ENCODE data around the gene PCCB.
"Not testable (repeated sequence)": the region's sequence is repeated elsewhere in the genome, so short reads cannot be mapped to it uniquely, and the experiment has no call there.

Gene PCCB

DNA sequence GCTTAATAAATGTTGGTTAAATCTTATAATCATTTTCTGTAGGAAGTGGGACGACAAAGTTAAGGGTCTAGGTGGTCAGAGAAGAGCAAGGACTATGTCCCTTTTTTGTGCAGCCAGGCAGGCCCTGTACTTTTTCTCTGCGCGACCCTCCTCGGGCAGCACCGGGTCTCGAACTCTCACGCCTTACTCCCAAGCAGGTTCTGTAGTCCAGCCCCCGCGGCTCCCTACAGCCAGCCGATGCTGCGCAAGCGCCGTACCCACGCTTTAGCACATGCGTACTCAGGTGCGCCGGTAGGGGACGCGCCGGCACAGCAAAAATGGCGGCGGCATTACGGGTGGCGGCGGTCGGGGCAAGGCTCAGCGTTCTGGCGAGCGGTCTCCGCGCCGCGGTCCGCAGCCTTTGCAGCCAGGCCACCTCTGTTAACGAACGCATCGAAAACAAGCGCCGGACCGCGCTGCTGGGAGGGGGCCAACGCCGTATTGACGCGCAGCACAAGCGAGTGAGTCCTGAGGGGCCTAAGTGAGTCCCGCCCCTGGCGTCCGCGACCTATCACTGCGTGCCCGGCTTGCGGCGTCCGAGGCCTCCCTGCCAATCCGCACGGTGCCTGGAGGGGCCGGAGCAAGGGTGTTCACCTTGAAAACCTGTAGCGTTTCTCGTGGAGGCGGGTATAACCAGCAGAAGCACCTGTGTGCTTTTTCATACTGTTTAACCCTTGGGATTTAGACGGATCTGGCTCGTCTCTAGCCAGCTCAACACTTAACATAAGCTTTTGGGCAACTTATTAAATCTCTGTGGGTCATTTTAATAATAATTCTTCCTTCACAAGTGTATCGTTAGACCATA lies at the start of gene PCCB:
Gene PCCB, plus strand, starts transcription at position 282 of the 844 bp plus-strand sequence. Its CDS starts 36 bp downstream, at position 318.
- in situ Hi-C loops (cut with MboI; ENCODE audit: low sequenced_read_pairs): loop anchor here (25.0 kb wide), 1 partner anchor 163 kb away; no protein-coding TSS in a partner anchor

DNA sequence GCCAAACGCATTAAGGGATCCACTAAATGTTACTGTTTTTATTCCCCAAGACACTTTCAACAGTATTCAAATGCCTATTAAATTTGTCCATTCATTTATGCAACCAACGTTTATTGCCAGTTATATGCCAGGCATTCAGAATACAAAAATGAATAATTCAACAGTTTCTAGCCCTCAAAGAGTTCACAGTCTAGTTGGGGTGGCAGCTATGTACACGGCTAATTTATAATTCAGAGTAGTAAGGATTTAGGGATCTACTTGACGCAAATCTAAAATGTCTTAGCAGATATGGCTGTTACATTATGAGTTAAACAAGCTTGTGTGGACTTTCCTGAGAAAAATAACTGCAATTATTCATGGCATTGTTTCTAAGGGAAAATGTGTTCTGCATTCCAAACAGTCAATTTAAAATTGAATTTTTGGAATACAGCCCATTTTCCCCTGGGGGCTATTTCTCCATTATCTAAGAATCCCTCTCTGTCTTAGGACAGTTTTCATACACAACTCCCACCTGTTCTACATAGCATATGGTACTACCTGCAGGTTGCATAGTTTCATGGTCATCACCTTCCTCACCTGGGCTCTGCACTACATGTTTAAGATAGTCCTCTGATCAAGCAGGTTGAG lies 42.5 kb upstream of the PCCB start:
- in situ Hi-C loops (cut with MboI; ENCODE audit: low sequenced_read_pairs): no loop called here

DNA sequence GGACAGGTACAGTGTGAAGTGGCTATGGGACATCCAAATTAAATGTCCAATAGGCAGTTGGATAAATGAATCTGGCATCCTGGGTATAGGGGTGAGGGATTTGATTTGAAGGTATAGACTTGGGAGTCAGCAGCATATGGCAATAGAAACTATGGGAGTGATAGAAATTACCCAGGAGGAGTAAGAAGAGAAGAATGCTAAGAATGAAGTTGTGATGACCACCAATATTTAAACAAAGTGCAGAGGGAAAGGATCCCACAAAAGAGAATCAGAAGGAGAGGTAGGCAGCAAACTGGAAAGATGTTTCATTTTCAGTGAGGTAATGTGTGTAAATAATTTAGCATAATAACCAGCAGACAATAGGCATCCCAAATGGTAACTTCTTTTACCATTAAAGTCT lies 40.2 kb upstream of the PCCB start:
- in situ Hi-C loops (cut with MboI; ENCODE audit: low sequenced_read_pairs): no loop called here

DNA sequence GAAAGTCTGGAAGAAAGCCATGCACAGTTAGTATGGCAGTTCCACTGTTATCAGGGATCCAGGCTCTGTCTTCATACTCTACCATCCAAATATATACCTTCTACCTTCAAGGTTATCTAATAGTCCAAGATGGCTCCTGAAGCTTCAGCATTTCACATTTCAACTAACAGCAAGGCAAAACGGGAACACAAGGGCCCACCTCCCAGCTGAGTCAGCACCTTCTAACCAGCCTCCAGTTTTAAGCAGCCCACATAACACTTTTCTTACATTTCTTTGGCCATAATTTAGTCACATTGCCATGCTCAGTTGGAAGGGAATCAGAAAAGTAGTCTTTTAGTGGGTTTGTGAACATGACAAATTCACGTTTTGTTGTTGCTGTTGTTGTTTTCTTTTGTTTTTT lies 38.6 kb upstream of the PCCB start:
- in situ Hi-C loops (cut with MboI; ENCODE audit: low sequenced_read_pairs): no loop called here

DNA sequence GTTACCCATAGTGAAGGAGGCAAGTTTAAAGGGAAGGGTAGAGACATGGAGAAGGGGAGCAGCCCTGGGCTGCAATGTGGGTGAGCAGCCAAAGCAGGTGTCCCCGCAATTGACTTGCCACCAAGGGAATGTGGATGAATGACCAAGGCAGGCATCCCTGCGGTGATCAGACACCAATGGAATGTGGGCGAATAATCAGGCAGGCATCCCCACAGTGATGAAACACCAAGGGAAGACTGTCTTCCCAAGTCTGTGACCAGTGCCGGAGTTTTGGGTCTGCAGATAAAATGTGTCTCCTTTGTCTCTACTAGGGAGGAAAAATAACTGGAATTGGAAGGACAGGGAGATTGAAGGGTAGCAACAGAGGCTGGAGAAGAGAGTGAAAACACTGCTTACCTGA lies 27.4 kb upstream of the PCCB start:
- in situ Hi-C loops (cut with MboI; ENCODE audit: low sequenced_read_pairs): not testable (repeated sequence)

DNA sequence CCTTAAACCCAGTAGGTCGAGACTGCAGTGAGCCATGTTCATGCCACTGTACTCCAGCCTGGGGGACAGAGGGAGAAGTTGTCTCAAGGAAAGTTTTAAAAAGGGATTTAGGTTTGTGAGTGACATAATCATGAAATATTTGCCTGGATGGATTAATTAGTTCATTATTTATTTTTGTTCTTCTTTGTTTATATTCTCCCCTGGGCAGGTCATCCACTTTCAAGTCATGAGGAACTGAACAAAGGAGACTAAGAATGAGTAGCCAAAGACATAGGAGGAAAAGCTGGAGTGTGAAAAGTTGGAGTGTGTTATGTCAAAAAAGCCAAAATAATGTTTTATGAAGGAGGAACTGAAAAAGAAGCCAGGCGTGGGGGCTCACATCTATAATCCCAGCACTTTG lies 17.7 kb upstream of the PCCB start:
- in situ Hi-C loops (cut with MboI; ENCODE audit: low sequenced_read_pairs): no loop called here

DNA sequence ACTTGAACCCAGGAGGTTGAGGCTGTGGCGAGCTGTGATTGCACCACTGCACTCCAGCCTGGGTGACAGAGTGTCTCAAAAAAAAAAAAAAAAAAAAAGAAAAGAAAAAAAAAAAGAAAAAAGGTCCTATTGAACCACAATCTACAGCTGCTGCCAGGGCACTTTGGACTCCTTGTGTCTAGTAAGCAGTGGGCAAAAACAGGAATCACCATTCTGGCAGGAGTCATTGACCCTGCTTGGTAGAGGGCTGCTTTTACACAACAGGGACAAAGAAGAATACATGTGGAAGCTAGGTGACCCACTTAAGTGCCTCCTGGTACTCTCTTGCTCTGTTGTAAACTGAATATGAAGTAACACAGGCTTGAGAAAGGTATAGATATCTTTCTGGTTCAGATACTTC lies 14.6 kb upstream of the PCCB start:
- in situ Hi-C loops (cut with MboI; ENCODE audit: low sequenced_read_pairs): no loop called here

DNA sequence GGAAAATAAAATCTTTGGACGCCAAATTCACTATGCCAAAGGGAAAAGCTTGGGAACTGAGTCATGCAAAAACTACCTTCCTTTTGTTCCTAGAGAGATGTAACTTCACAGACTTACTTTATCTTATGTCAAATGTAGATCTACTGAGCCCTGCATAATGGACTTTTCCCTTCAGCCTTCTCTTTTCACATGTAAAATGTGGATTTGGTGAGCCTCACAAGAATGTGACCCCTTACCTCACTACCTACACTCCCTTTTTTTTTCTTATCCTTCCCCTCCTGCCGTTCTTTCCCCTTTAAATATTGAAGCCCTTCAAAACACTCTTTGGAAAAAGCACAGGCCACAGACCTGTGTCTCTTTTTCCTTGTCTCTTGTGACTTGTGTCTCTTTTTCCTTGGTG lies 14.0 kb upstream of the PCCB start:
- in situ Hi-C loops (cut with MboI; ENCODE audit: low sequenced_read_pairs): no loop called here

DNA sequence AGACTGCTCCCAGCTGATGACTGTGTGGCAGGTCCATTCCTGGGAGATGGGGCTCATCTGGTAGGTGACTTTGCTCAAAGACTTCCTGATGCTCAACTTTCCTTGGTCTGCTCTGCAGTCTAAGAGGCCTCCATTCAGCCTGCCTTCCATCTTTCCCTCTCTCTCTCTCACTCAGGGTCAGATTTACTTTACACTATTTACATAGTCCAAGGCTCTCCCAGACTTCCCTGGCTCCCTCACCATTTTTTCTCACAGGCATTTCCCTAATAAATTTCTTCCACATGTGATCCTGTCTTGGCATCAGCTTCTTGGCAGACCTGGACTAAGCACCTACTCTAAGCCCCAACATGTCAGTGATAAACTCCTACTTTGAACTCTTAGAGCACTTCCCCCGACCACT lies 13.0 kb upstream of the PCCB start:
- in situ Hi-C loops (cut with MboI; ENCODE audit: low sequenced_read_pairs): no loop called here

DNA sequence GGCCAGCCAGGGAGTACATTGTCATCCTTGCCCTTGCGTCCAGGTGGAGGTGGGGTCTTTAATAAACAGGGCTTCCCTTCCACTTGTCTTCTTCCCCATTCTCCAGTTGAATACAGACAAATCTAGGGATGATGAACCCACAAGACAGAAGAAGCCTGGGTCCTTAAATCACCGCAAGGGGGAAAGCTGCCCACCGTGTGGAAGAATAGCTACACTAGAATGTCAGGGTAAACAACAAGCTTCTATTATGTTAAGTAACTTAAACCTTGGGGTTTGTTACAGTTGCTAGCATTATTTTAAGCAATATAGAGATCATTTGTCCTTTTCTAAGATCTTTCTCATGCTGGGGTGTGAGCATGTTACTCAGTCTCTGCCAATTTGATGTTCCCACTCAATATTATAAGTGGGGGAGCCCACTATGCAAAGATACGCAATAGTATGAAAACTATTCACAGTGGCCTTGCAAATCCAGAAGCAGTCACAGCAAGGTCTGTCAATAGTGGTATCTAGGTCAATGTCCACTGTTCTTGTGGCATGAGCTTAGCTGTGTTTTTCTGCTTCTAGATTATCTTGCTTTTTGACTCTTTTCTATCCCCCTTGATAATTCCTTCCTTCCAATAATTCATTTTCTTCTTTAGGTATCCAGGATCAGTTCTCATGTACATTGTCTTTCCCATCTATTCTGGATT lies 12.0 kb upstream of the PCCB start:
- in situ Hi-C loops (cut with MboI; ENCODE audit: low sequenced_read_pairs): no loop called here

DNA sequence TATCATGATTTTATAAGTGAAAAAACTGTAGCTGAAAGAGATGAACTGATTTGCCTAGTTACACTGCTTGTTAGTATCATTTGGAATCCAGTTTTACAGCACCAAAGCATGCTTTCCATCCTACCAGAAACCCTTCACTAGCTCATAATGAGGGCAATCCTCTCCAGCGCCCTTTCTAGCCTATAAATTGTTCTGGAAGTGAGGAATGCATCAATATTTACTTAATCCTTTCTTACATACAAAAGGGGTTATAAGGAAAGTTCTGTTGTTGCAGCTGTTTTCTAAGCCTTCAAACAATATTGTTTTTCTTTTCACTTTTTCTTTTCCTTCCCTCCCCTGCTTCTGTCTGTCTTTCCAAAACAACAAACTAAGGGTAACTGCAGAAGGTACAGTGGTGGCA lies 11.0 kb upstream of the PCCB start:
- in situ Hi-C loops (cut with MboI; ENCODE audit: low sequenced_read_pairs): no loop called here

DNA sequence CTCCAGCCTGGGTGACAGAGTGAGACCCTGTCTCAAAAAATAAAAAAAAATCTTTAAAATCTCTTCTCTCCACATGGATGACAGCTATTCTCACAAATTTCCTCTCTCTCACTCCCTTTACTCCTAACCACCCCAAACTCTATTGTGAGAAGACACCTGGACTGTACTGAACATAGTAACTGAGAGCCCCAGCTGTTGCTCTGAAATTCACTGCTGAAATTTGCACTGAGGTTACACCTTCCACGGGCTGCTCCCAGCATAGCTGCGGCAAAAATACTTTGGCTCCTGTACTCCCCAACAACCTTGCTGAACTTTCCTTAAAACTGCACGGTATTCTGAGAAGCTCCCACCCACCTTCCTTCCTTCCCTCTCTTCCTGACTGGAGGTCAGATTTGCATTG lies 4.4 kb upstream of the PCCB start:
- in situ Hi-C loops (cut with MboI; ENCODE audit: low sequenced_read_pairs): no loop called here

DNA sequence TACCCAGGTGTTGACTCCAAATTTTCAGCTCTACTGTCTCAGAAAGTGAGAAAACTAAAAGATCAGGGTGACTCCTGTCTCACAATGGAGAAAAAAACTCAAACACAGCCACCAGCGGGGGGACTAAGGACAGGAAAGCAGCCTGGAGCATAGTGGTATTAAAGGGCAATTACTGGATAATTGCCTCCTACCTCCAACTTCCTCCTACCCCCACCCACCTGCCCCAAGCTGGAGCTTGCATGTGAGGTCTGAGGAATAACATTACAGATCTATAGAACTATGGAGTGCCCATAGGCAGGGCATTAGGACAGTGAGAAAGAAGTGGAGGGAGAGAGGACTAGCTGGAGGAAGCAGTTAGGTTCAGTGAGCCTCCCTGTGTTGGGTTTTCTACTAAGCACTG lies 2.7 kb upstream of the PCCB start:
- in situ Hi-C loops (cut with MboI; ENCODE audit: low sequenced_read_pairs): no loop called here

DNA sequence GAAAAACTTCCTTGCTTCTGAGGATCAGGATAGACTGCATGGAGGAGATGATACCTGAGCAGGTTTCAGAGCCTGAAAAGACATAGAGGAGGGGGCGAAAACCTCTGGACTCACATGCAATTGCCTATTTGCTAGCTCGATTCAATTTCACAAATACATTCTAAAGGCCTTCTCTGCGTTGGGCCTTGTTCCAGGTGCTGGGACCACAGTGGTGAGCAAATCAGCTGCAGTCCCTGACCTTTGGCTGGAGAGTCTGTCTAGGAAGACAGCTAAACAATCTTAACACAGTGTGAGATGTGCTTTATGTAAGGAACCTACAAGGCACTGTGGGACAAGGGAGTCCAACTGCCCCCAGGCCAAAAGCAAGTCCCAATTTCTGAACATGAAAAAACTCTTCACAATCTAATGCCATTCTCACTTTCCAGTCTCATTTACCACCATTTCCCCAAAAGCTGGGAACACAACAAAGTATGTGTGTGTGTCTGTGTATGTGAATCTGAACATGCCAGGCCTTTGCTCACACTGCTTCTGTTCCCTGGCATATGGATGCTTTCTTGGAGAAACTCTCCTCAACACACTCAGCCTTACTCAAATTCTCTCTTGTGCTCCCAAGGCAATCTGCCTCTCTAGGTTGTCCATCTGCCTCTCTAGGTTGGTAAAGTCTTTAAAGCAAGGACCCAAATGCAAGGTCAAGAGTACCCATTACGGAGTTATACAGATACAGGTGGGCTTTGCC lies 2.1 kb upstream of the PCCB start:
- in situ Hi-C loops (cut with MboI; ENCODE audit: low sequenced_read_pairs): no loop called here

DNA sequence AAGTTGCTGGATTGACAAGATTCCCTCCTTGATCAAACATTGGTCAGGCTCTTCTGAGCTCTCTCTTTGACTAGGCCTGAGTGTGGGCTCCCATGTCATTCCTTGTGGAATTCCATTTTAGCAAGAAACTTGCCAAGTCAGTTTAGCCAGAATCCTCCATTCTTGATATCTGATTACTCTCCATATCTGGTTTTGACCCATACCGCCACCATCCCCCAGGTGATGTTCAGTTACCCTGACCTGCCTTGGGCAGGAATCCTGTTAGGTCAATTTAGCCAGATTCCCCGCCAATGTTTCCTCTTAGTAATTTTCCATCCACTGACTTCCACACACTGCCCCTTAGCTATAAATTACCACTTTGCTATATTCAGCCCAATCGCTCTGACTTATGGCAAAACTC lies 1.0 kb upstream of the PCCB start:
- in situ Hi-C loops (cut with MboI; ENCODE audit: low sequenced_read_pairs): no loop called here

DNA sequence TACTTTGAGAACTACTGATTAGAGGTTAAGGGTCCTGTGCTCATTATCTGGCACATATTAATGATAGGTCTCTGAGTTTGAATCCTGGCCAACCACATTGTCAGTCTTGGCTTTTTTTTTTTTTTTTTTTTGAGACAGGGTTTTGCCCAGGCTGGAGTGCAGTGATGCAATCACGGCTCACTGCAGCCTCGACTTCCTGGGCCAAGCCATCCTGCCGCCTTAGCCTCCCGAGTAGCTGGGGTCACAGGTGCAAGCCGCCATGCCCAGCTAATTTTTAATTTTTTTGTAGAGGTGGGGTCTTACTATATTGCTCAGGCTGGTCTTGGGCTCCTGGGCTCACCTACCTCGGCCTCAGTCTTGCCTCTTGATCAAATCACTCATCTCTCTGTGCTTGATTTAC lies 547 bp upstream of the PCCB start:
- in situ Hi-C loops (cut with MboI; ENCODE audit: low sequenced_read_pairs): no loop called here

DNA sequence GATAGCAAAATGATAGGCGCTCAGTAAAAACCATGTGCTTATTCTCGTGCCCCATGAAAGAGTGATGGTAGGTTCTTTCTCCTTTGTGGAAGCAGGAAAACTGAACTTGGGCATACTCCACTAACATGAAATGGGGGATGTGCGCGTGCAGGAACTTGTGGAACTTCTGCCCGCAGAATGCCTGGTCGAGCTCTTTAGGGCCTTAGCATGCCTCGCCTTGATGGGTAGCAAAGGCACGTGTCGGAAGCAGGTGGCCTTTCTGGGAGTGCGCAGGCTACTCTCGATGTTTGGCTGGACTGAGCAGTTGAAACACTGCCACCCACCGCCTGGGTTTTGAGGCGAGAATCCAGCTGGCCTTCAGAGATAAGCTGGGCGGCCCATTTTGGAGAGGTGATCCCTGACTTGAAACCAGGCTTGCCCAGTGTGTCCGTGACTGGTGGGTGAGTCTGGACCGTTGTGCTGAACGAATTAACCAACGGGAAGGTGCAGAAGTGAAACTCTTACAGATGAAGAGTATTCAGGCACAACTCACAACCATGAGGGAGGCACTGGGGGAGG lies 842 bp downstream of the PCCB start:
- in situ Hi-C loops (cut with MboI; ENCODE audit: low sequenced_read_pairs): loop anchor here (25.0 kb wide), 1 partner anchor 164 kb away; no protein-coding TSS in a partner anchor

DNA sequence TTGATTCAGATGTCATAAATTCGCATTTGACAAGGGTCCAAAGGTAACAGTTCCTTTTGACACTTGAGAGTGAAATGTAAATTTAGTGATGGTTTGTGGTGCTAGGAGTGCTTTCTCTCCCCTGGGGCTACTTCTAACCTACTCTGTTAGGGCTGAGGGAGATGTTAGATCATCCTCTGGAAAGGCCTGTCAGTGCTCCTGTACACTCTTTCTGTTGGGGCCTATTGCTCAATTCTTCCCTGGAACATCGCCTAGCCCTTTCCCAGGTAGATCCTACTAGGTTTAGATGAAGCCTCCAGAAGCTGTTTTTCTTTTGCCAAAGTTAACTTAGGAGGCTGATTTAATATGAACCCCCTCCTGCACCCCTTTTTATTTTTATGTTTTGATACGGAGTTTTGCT lies 1.4 kb downstream of the PCCB start:
- in situ Hi-C loops (cut with MboI; ENCODE audit: low sequenced_read_pairs): loop anchor here (25.0 kb wide), 1 partner anchor 164 kb away; no protein-coding TSS in a partner anchor

DNA sequence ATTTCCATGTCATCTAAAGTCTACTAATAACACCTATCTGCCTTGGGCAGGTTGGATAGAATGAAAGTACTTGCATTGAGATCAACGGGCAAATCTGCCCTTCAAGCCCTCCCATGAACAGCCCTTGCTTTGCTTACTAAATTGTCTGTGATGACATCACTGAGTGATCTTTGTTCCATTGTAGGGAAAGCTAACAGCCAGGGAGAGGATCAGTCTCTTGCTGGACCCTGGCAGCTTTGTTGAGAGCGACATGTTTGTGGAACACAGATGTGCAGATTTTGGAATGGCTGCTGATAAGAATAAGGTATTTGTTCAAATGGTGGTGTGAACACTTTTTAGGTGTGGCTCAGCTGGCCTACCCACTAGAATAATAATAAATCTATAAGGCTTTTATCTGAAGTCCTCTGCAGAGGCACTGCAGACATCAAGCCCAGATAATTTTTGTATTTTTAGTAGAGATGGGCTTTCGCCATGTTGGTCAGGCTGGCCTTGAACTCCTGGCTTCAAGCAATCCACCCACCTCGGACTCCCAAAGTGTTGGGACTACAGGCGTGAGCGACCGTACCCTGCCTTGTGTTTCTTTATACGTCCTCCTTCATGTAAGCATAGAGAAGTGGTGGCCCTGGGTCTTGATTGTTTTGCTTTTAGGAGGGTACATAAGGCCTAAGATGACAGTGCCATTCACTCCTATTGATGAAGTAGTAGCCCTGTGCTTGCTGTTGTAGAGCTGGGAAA lies 5.7 kb downstream of the PCCB start:
- in situ Hi-C loops (cut with MboI; ENCODE audit: low sequenced_read_pairs): loop anchor here (25.0 kb wide), 1 partner anchor 169 kb away; no protein-coding TSS in a partner anchor

DNA sequence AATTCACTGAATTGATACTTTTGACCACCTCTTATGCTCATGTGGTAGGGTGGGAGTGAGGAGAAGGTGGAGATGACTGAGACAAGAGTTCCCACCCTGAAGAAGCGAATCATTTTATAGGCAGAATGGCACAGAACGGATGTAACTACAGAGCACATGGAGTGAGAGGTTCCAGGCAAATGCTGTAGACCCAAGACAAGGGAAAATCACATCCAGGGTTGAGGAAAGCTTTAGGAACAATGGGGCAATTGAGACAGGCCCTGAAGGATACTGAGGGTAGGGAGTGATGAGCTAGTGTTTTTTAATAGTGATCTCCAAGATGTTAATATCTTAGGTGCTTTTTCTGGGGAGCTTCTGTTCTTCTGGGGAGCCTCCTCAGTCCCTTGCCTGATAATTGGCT lies 8.1 kb downstream of the PCCB start:
- in situ Hi-C loops (cut with MboI; ENCODE audit: low sequenced_read_pairs): loop anchor here (25.0 kb wide), 1 partner anchor 171 kb away; no protein-coding TSS in a partner anchor

Measured in HL-60/S4 treated with phorbol 12-myristate 13-acetate at 8.2 ng/mL for 4 days and 3 days (cell line).